HG03139 (cell line): Measurements from ENCODE around the gene CDIP1.

Source experiments
- ATAC-seq: cut with Tn5 transposase; IDR thresholded peaks from one replicate; pipeline ENCODE4 v1.9.1; 2021; ENCODE audit not compliant: unreplicated experiment

Gene CDIP1

DNA sequence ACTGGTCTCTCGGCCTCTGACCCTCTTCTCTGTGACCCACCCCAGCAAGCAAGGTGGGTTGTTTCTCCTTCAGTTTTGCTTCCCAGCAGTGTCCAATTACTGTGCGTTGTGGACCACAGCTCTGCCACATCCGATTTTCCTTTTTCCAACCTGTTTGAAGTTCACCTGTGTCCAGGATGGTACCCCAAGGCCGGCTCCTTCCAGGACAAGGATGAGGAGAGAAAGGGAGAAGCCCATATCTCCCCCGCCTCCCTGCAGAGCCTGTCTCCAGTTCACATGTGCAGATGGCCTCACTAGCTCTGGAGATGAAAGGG lies 77.7 kb downstream of the CDIP1 start:
- no peak for ATAC-seq
